Measurements from ENCODE around the gene A3GALT2.

Gene A3GALT2

DNA sequence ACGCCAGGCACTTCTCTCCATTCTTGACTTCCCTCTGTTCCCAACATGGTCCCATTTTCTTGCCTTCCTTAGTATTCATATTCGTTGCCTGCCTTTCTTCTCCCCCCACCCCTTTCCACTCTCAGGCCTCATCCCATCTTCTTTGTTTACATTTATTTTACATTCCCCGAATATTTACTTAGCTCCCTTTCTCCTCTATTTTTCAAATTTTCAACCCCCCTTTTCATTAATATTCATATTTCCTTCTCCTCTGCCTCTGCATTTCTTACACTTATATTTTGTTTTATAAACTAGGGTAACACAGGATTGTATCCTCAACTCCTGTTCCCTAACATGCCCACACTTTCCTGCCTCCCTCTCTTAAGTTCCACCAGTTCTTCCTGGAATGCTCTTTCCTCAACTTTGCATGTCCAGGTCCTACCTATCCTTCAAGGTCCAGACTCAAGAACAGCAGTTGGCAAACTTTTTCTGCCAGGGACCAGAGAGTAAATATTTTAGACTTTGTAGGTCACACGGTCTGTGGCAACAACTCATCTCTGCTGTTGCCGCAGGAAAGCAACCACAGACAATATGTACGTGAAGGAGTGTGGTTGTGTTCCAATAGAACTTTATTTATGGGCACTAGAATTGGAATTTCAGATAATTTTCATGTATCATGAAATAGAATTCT is 29.8 kb upstream of the A3GALT2 start:
- no peak for DNase-seq (ENCODE audit: low read depth)

- DNase-seq (ENCODE audit: low read depth), result peak; percentile 67
These were observed 29.1 kb upstream of the A3GALT2 start for GRCh38 chr1:33349778-33350610.

DNA sequence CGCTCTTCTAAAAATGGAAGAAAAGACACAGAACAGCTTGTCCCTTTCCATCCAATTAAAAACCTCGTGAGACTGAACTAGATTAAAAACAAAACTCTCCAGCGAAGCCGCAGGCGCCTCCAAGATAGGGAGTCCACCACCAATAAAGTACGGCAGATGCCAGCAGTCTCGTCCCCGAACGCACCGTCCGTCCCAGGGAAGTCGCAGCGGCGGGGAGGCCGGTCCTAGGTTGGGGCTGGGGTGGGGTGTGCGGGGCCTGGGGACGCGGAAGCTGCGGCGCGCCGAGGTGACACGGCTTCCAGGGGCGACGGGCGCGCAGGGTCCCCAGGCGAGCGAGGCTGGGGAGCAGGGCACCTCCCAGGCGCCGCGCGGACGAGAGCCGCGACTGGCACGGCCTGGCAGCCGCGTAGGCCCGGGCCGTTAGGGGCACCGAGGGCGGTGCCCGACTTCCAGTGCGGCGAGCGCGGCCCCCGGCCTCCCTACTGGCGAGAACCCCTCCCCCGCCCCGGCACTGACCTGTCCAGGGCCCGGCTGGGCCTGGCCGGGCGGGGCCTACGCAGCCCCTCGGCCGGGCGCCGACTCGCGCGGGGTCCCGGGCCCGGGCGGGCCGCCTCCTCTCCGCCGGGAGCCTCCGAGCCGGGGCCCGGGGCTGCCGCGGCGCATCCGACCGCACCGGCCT is 28.3 kb upstream of the A3GALT2 start:
- DNase-seq (ENCODE audit: low read depth), result peak; percentile 26

- no peak for DNase-seq (ENCODE audit: low read depth)
These were observed 27.8 kb upstream of the A3GALT2 start for GRCh38 chr1:33348676-33349080.

DNA sequence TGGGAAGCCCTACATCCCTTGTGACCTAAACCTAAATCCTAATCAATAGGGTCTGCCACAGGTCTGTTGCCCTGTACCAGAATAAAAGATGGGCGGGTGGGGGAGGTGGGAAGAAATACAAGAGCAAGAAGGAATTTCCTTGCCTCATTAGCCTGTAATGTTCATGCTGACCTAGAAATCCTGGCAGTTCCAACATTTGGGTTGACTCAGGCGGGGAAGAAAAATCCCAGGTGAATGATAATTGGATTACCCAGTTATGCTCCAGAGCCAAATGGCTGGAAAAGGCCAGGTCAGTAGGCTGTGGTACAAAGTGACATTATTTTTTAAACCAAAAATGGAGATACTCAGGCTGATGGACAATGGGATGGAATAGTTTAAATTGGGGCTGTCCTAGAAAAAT is 27.3 kb upstream of the A3GALT2 start:
- DNase-seq (ENCODE audit: low read depth), result no peak

- DNase-seq (ENCODE audit: low read depth), result no peak
These were observed 26.7 kb upstream of the A3GALT2 start for GRCh38 chr1:33347650-33347992.

DNA sequence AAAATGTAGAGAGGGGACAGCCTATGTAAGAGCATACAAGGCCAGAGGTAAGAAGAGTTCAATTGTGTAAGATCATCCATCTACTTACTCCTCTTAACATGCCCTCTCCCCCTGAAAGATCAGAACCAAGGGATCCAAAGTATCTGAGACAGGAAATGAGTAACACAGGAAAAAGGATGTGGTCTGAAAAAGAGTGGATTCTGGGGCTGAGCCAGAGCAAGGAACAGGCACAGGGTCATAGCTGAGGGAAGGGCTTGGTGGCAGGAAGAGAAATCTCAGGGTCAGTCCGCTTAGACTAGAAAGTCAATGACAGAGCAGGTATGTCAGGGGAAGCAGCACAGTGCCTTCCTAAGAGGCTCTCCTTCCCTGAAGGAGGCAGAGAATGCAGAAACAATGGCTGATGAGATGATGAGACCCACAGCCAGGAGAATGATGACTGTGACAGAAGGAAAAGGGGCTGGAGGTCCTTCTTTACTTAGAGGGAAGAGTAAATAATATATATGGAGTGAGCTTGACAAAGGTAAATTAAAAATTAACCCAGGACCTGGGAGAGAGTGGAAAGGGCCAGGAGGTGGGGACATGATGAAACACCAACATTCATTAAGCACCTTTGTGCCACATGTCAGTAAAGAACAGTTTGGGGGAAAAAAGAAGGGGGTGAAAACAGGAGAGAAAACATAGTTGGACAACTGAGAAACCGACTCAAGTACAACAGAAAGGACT is 26.2 kb upstream of the A3GALT2 start:
- DNase-seq (ENCODE audit: low read depth), result no peak

DNA sequence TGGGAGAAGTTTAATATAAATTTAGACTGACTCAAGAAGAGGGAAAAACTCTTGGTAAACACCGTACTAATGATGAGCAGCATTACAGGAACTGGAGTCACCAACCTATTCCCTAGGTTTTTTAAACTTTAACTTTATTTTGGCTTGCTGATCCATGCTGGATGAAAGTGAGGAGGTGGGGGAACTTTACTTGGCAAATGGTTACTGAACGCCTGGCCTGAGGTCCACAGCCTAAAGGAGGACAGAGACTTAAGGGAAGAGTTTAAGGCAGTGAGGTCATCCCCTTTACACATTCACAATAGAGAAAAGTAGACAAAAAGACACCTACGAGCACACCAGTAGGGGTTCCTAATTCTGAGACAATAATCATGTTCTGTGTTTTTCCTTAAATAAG is 25.6 kb upstream of the A3GALT2 start:
- DNase-seq (ENCODE audit: low read depth), result no peak

GRCh38 chr1:33344896-33345560 is 24.1 kb upstream of the A3GALT2 start:
- no peak for DNase-seq (ENCODE audit: low read depth)

DNA sequence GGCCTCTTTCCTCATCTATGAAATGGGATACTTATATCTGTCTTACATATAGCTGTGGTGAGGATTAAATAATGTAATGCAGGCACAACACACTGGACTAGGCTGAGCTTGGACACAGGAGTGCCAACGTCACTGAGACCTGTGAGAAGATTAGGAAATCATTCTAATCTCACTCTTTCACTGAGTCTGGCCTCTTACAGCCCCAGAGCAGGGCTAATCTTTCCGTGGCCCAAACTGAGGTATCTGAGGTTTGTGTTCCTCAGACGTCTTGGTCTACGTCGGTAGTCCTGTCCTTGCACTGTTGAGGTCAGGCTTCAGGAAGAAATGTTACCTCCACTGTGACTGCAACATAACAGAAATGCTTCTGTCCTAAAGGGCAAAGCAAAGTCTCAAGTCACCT is 22.6 kb upstream of the A3GALT2 start:
- DNase-seq (ENCODE audit: low read depth), result no peak

DNA sequence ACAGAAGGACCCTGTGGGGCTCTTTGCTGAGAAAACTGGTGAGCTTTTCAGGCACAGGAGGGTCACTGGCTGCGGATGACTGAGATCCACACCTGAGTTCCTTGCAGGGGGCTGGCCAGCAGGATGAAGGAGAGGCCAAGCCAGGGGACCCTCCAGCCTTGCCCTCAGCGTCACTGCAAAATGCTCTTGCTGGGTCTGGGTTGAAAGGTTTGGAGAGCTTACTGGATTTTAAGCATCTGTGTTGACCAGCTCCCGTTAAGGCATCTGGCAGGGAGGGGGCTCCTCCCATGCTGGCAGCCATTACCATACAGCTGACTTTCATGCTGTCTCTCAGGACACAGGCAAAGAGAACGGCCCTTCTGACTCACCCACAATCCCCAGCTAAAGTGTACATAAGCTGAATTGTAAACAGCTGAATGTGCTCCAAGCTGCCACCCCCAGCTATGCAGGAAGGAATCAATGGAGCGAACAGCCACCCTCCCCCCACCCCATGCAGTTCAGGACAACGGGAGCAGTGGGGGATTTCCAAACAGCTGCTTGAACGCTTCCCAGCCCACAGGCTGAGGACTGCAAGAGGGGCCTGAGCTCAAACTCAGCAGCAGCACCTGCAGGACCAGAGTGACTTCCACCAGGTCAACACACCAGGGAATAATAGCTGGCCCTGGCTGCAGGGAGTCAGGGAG is 21.3 kb upstream of the A3GALT2 start:
- no peak for DNase-seq (ENCODE audit: low read depth)

DNA sequence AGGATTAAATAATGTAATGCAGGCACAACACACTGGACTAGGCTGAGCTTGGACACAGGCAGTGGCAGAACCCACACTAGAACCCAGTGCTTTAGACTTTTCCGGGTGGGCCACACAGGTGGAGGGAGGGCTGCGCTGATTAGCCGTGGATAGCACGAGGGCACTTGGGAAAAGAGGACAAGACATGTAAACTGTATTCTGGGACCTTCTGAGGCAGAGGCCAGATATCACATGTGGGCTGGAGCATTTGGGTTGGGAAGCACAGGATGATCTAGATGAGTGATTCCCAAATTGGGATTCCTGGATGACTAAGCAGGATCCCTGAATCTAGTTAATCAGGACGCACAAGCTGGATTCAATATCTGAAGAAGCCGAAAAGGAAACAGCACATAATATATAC is 20.3 kb upstream of the A3GALT2 start:
- DNase-seq (ENCODE audit: low read depth), result no peak

DNA sequence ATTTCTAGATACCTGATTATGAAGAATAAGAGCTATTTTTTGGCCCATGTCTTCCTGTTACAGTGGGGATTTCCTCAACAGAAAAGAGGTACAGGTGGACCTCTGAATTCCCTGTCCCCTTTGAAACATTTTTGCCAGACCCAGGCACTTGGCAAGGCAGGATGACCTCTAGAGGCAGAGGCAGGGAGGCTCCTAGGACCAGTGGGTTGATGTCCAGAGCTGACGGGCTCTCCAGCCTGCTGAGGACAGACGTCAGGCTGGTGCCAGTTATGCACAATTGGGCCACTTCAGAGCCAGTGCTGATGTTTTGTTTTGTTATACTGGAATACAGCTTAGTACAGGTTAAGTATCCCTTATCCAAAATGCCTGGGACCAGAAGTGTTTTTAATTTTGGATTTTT is 18.5 kb upstream of the A3GALT2 start:
- DNase-seq (ENCODE audit: low read depth), result no peak

DNA sequence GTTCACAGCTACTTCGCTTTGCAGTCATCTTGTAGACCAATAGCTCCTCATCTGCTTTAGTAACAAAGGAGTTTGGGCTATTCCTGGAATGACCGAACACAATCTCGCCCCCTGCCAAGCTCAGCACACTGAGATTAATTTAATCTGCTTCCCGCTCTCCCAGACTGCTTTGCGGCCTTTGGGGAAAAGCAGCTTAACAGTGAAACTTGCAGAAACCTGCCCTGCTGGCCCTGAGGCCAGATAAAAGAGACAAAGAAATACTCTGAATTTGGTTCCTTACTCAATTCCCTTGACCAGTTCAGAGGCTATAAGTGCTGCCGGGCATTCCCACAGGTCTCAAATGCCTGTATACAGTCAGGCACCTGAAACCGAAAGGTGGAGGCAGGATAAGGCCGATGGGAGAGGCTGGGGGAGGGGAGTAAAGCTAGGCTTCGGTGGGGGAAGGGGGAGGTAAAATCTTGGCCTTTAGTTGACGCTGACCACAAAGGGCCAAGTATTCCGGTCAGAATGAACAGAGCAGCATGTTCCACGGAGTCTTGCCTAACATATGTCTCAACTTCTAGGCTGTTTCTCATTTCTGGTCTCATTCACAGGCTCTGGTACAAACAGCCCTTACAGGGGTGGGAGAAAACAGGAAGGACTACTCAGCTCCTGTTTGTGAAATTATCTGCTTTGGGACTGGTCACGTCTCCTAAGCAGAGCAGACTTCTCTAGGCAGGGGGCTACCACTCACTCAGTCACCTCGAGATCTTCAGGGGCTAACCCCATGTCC is 17.7 kb upstream of the A3GALT2 start:
- no peak for DNase-seq (ENCODE audit: low read depth)

GRCh38 chr1:33338048-33338439 is 17.1 kb upstream of the A3GALT2 start:
- DNase-seq (ENCODE audit: low read depth), result no peak

DNA sequence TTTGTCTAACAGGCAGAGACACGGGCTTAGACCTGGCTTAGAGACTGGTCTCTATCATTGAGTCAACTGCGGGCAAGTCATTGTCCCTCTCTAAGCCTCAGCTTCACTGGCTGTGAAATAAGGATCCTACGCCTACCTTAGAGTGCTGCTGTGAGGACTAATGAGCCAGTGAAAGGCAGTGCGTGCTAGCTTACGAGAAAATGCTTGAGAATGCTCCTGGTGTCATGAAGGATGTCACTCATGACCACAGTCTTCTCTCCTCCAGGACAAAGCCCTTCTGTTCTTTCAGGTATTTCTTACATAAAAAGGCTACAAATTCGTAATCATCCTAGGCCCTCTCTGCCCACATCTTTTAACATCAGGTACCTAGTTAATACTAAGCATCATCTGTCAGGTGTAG is 16.5 kb upstream of the A3GALT2 start:
- DNase-seq (ENCODE audit: low read depth), result no peak

- DNase-seq (ENCODE audit: low read depth), result no peak
These were observed 15.7 kb upstream of the A3GALT2 start for GRCh38 chr1:33336580-33336979.

DNA sequence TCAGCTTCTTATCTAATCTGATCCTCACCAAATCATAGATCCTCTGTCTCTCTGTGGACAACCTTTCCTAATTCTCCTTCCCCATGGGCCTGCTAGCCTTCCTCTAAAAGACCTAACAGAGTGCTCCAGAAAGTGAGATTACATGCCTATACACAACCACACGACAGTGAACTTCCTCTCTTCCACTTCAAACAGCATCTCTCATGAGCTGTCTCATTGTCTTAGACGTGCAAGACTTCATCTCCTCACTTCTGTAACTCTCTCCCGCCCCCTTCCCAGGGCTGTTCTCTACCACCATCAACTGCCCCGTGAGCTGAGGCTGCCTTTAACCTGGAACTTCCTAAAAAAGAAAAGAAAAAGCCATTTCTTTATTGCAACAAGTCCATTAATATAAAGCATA is 14.1 kb upstream of the A3GALT2 start:
- DNase-seq (ENCODE audit: low read depth), result no peak

- no peak for DNase-seq (ENCODE audit: low read depth)
These were observed 13.2 kb upstream of the A3GALT2 start for GRCh38 chr1:33334081-33334552.

DNA sequence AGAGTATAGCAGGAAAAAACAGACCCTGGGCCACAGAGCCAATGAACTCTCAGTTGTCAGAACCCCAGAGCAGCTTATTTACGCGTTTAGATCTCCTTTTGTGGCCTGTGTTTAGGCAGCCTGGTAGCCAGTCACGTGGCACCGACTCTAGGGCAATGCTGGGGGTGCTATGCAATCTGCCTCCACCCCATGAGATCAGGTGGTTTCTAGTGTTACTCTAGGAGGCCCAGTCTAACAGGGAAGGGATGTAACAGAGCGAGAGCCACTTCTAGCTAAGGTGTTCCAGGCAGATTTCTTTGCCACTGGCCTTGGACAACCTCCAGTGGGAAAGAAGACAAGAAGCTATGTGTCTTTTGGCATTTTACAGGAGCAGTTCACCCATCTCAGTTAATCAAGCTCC is 12.0 kb upstream of the A3GALT2 start:
- no peak for DNase-seq (ENCODE audit: low read depth)

Data from T follicular helper cell (primary cell).